T-helper 22 cell (primary cell): ENCODE results near the gene UGT1A9.
"Not testable (repeated sequence)": the region's sequence is repeated elsewhere in the genome, so short reads cannot be mapped to it uniquely, and the experiment has no call there.

Source experiments
- DNase-seq: peaks from one replicate; pipeline ENCODE4 v3.0.0-alpha.2; 2020; ENCODE audit warnings: low read depth

Gene UGT1A9

DNA sequence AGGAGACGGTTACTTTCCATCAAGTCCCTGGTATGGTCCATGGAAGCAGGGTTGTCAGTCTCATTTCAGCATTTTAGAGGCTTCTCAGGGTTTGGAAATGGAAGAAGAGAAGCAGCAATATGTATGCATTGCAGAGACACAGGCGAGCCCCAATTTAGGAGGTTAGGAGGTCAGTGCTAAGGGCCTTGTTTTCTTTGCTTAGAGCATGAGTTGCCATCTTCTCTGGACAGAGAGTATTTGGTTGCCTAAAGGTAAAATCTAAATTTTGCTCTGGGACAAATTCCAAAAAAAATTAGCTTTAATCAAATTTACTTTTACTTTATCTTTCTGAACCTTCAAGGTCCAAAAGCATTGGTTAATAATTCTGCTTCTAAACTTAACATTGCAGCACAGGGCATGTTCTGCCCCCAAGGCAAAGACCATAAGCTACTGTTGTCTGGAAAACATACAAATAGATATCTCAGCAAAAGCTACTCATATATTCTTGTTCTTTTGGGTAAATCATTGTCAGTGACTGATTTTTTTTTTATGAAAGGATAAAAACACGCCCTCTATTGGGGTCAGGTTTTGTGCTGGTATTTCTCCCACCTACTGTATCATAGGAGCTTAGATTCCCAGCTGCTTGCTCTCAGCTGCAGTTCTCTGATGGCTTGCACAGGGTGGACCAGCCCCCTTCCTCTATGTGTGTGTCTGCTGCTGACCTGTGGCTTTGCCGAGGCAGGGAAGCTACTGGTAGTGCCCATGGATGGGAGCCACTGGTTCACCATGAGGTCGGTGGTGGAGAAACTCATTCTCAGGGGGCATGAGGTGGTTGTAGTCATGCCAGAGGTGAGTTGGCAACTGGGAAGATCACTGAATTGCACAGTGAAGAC, at the start of gene UGT1A9:
Gene UGT1A9, plus strand, starts transcription at position 609 of the 872 bp plus-strand sequence. Its CDS starts 37 bp downstream, at position 646.
- no peak for DNase-seq

DNA sequence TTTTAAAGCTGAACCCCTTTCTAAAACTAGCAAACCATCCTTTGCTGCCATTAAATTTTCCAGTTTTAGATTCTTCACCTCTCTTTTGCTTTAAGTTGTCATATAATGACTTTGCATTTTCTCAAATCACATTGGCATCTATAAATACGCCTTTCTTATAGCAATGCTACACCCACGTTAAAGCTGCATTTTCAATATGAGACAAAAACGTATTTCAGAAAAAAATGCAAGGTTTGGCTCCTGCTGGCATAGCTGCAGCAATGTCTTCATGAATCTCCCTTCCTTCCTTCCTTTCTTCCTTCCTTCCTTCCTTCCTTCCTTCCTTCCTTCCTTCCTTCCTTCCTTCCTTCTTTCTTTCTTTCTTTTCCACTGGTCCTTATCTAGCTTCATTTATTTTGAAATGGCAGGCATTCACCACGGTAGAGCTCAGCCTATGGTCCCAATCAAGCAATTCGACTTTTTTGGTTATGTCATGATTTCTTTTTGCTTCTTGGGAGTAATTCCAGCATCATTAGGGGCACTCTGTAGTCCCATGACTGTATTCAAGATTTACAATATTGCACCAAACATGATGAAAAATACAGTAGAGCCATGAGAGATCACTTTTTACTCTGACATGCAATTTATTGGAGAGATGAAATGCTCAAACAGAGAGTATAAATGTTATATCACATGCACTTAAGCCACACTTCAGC, 44.2 kb upstream of the UGT1A9 start:
- DNase-seq, result no peak

DNA sequence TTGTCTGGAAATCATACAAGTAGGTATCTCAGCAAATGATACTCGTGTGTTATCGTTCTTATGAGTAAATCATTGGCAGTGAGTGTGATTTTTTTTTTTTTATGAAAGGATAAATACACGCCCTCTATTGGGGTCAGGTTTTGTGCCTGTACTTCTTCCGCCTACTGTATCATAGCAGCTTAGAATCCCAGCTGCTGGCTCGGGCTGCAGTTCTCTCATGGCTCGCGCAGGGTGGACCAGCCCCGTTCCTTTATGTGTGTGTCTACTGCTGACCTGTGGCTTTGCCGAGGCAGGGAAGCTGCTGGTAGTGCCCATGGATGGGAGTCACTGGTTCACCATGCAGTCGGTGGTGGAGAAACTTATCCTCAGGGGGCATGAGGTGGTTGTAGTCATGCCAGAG, 35.4 kb upstream of the UGT1A9 start, which contains the start of gene UGT1A10:
Gene UGT1A10, plus strand, starts transcription at position 143 of the 400 bp plus-strand sequence. Its CDS starts 75 bp downstream, at position 218.
- not testable (repeated sequence) for DNase-seq

DNA sequence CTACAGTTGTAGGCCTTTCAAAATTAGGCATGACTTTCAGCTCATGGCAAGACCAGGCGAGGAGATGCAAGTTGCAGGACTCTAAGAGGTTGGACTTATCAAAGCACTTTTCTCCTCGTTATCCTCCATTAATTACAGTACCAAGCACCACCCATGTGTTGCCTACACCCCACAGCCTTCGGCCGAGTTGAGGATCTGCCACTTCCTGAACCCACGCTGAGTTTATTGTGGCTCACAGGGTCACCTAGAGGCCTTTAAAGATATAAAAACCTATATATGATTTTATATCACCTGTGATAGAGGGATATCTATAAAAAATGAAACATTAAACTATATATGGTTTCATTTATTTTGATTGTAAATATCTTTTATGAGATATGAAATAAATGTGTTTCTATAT, 32.9 kb upstream of the UGT1A9 start:
- no peak for DNase-seq

DNA sequence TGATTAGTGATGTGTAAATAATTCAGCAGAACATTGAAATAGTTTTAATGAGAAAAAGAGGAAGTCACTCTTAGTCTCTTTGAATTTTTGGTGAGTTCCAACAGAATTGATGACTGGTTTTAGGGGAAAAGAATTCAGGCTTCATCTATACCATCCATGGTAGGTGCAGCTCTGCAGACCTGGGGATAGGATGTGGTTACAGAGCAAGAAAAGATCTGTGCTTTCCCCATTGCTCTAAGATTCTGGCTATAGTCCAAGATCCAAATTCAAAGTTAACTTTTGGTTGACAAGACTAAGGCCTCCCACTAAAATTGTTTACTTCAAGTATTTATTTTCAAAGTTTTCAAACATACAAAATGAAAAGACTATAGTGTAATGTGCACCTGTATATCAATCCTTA, 31.8 kb upstream of the UGT1A9 start:
- no peak for DNase-seq

DNA sequence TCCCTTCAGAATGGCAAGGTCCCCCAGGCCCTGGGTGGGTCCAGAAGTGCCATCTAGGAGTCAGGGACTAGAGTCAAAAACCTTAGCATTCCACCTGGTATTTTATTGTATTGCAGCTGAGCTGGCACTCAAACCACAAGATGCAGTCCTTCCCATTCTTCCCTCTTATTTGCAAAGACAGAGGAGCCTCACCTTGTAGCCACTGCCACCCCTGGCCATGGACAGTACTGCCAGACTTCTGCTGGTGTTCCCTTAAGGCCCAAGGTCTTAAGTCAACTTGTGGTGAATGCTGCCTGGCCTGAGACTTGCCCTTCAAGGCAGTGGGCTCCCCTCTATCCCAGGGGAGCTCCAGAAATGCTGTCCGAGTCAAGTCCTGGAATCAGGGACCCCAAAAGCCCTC, 28.6 kb upstream of the UGT1A9 start:
- DNase-seq, result no peak

DNA sequence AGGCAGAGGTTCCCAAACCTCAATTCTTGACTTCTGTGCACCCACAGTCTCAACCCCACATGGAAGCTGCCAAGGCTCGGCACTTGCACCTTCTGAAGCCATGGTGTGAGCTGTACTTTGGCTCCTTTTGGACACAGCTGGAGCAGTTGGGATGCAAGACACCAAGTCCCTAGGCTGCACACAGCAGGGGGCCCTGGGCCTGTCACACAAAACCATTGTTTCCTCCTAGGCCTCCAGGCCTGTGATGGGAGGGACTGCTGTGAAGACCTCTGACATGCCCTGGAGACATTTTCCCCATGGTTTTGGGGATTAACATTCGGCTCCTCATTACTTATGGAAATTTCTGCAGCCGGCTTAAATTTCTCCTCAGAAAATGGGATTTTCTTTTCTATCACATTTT, 25.7 kb upstream of the UGT1A9 start:
- DNase-seq, result not testable (repeated sequence)

DNA sequence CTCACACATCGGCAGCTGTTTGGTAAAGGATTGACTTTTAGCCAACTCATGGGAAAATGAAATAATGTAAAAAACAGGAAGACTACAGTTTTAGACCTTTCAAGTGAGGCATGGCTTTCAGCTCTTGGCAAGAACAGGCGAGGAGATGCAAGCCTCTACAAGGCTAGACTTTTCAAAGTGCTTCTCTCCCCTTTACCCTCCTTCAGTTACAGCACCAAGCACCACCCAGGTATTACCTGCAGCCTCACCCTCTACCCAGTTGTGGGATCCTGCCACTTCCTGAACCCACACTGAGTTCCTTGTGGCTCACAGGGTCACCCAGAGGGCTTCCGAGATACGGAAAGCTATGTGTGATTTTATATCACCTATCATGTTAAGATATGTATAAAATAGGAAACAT, 20.7 kb upstream of the UGT1A9 start:
- no peak for DNase-seq

DNA sequence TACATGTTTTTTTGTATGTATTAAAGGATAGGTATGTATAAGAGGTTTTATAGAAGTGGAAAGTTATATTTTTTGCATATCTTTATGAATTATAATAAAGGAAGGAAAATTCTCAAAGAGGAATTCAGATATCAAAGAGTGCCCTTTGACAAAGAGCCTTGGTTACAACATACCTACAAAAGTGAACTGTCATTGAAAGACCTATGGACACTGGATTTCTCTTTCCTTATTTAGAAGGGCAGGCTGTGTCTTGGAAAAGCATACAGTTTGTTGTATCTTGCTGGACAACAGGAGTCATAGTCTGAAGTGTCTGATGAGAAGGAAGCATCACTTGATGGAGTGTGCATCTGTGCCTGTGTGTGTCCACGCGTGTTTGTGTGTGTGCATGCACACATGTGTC, 20.3 kb upstream of the UGT1A9 start:
- no peak for DNase-seq

DNA sequence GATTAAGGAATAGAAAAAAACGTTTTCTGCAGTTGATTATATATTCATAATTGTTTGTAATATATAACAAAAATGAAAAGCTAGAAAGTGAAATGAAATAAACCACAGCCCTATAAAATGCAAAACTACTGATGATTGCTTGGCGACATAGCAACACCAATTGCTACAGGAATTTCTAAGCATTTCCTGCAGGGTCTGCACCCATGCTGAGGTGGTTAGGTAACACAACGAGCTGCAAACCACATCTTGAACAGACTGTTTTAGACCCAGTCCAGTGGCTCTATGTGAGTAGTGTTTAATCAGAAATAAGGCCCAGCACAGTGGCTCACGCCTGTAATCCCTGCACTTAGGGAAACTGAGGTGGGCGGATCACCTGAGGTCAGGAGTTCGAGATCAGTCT, 17.2 kb upstream of the UGT1A9 start:
- no peak for DNase-seq

DNA sequence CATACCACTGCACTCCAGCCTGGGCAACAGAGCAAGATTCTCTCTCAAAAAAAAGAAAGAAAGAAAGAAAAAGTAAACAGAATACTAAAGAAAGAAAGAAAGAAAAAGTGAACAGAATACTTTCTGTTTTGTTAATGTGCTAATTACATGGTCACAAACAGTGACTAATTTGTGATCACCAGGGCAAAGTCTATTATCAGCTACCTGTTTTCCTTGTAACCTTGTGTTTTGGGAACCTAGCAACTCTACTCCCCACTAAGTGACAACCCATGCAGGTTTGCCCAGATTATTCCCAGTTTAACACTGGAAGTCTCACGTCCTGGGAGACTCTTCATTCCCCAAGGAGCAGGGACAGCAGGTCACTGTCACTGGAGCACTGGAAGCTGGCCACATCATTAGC, 16.7 kb upstream of the UGT1A9 start:
- no peak for DNase-seq

DNA sequence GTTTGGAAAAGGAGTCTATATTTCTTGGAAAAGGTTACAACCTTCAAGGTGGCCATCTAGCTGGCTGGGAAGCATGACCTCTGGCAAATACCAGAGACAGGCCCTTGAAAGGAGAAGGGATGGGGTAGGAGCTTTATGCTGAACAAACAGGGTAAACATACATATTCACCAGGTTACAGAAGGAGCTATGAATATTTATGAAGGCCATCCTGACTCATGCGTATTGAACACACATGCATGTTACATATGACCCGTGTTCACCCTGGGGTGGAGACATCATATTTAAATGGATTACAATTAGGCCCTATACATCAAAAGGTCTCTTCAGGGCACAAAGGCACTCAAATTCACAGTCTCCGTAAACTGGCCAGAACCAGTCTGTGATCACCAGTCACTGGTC, 15.8 kb upstream of the UGT1A9 start:
- DNase-seq, result not testable (repeated sequence)

DNA sequence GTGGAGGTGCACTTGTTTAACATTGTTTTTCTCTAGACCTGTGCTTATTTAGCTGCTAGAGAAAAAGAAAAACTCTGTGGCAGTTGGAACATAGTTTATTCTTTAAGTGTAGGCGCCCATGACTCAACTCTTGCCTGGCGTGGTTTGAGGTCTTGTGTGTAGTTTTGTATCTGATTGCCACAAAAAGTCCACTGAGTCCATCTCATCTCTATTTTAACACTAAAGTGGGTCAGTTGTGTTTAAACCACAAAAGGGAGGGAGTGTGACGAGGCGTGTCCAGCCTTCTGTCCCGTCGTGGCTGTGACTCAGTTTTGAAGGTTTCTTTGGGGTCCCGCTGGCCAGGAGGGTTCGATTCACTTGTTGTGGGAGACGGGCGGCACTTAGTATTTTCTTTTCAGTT, 15.3 kb upstream of the UGT1A9 start:
- DNase-seq, result no peak

DNA sequence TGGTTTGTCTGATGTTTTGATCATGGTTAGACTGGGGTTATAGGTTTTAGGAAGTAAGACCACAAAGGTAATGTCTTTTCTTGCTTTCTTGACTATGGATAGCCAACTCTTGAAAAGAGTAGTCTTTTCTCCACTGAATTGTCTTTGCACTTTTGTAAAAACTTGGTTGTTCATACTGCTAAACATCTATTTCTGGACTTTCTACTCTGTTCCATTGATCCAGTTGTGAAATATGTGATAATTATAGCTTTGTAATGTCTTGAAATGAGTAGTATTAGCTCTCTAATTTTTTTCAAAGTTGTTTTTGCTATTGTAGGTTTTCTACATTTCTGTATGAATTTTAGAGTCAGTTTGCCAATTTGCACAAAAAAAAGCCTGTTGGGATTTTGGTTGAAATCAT, 13.1 kb upstream of the UGT1A9 start:
- DNase-seq, result no peak

DNA sequence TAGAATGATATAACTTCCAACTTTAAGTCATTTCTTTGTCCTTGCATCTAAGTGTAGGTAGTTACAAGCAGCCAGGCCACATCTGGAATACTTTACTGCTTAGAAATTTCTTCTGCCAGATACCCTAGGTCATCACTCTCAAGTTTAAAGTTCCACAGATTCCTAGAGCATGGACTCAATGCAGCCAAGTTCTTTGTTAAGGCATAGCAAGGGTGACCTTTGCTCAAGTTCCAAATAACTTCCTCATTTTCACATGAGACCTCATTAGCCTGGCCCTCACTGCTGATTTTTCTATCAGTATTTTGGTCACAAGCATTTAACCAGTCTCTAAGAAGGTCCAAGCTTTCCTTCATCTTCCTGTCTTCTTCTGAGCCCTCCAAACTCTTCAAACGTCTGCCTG, 7.8 kb upstream of the UGT1A9 start:
- DNase-seq, result no peak

DNA sequence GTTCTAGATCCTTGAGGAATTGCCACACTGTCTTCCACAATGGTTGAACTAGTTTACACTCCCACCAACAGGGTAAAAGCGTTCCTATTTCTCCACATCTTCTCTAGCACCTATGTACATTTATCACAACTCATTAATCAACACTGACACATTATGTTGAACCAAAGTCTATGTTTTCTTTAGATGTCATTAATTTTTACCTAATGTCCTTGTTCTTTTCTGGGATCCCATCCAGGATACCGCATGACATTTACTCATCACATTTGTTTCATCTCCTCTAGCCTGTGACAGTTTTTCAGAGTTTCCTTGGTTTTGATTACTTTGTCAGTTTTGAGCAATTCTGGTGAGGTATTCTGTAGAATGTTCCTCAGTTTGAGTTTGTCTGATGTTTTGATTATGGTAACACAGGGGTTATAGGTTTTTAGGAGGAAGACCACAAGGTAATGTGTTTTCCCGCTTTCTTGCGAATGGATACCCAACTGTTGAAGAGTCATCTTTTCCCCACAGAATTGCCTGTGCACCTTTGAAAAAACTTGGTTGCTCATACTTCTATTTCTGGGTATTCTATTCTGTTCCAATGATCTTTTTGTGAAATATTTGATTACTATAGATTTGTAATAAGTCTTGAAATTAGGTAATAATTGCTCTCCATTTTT, 3.0 kb upstream of the UGT1A9 start:
- no peak for DNase-seq

DNA sequence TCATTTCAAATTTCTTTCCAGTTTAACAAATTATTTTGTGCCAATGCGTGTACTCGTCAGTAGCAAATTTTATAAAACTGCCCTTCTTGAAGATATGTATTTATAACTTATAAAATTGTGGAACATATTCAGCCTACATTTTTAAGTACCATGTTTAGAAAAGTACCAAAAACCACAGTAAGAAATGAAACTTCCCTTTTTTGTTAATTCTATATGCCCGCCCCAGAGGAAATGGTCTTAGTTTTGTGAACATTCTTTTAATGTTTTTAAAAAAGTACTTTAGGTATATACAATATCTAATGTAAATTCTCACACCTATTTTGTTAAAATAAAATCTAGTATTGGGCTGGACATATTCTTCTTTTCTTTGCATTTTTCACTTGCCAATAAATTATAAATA, 1.2 kb downstream of the UGT1A9 start:
- DNase-seq, result no peak

DNA sequence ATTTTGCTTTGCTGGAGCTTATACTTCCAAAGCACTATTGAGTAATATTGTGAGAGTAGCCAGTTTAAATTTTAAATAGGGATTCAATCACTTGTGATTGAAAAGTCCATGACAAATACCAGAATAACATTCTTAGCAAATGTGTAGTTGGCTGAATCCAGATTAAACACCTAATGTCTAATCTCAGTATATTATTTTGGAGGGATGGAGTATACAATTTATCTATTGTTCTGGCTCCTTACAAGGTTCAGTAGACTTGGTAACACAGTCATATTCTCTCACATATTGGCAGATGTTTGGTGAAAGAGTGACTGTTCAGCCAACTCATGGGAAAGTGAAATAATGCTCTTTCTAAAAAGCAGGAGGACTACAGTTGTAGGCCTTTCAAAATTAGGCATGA, 2.2 kb downstream of the UGT1A9 start:
- no peak for DNase-seq

DNA sequence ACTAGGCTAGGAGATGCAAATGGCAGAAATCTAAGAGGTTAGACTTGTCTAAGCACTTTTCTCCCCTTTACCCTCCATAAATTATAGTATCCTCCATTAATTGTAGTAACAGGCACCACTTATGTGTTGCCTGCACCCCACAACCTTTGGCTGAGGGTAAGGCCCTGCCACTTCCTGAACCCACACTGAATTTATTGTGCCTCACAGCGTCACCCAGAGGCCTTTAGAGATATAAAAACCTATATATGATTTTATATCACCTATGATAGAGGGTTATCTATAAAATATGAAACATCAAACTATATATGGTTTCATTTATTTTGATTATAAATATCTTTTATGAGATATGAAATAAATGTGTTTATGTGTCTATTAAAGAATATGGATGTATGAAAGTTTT, 2.6 kb downstream of the UGT1A9 start:
- DNase-seq, result no peak

DNA sequence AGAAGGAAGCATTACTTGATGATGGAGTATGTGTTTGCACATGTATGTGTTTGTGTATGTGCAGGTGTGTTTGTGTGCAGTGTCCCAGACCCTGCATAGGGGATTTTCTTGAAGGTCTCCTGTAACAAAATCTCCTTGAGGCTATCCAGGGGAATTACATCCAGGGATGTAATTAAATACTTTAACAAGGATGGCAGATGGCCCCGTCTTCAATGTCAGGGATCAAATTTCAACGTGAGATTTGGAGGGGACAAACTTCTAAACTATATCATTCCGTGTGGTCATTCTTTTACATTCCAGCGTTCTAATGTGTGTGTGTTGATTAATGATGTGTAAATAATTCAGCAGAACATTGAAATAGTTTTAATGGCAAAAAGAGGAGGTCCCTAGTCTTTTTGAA, 3.3 kb downstream of the UGT1A9 start:
- DNase-seq, result no peak

DNA sequence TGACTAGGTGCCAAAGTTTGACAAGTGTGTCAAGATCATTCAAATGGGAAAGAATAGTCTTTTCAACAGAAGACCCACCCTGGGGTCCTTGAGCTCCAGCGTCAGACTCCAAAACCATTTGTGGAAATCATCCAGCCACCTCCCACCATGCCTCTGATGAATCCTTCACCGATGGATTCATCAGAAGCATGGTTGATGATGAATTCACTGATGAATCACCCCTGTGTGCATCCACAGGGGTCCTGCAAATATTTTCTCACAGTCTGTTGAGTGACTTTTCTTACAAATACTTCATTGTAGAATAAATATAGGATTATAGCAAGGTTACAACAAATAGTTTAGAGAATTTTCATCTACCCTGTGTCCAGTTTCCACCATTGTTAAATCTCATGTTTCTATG, 4.3 kb downstream of the UGT1A9 start:
- DNase-seq, result no peak

DNA sequence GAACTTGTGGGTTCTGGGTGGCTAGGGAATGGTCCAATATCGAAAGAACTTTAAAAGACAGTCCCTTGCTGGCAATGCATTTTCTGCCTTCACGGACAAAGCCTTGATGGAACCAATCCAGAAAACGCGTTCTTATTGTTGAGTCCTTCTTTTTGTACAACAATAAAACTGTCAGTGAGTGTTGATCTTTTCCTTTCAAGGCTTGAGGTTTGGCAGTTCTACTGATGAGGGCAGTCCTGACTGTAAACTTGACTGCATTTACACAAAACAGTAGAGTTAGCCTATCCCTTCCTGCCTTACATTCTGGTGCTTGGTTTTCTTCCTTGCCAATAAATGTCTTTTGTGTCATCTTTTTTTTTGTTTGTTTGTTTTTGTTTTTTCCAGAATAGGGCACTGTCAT, 7.5 kb downstream of the UGT1A9 start:
- no peak for DNase-seq
